ENCODE measurements around the gene LMCD1.

DNA sequence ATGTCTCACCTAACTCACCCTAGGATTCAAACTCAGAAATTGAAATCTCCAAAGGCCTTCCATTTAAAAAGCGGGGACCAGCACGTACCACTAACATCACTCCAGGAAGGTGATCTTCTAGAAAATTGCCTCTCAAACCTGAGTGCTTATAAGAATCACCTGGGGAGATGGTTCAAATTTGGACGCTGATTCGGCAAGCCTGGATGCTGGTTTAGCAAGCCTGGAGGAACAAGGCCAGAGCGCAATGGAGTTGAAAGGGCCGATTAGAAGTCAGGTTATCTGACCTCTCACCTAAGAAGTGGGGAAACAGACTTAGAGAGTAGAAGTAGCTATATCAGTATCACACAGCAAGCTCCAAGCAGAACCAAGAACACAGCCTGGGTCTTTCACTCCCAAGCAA, 74.8 kb downstream of the LMCD1 start:
- TF ChIP-seq, protein P1, sequence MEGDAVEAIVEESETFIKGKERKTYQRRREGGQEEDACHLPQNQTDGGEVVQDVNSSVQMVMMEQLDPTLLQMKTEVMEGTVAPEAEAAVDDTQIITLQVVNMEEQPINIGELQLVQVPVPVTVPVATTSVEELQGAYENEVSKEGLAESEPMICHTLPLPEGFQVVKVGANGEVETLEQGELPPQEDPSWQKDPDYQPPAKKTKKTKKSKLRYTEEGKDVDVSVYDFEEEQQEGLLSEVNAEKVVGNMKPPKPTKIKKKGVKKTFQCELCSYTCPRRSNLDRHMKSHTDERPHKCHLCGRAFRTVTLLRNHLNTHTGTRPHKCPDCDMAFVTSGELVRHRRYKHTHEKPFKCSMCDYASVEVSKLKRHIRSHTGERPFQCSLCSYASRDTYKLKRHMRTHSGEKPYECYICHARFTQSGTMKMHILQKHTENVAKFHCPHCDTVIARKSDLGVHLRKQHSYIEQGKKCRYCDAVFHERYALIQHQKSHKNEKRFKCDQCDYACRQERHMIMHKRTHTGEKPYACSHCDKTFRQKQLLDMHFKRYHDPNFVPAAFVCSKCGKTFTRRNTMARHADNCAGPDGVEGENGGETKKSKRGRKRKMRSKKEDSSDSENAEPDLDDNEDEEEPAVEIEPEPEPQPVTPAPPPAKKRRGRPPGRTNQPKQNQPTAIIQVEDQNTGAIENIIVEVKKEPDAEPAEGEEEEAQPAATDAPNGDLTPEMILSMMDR (IDR thresholded peaks at IDR 0.05) = no peak
- no peak for TF ChIP-seq POLR2A (IDR thresholded peaks at IDR 0.05)
